ENCODE results near the gene SUN1. TPM values are rescaled to one million over a fixed set of nuclear protein-coding genes. Genes with fewer than 3 reads are reported as not detected.

Gene SUN1
- total RNA-seq, 1 experiment from 2014 or later = 158 TPM

GRCh38 chr7:860149-860548, 27.9 kb downstream of the SUN1 start:
- peak overlapping the region; percentile 52; the same call in 1 of the 2 replicates for H3K27ac Mint-ChIP-seq
- no peaks in the 10 kb centered on the region for H3K27me3 Mint-ChIP-seq (ENCODE audit: low read depth)
- TF ChIP-seq ZNF138 (CRISPR knock-in tag; conservative IDR thresholded peaks at IDR 0.05) (no peak), ATF1 (CRISPR knock-in tag; IDR thresholded peaks at IDR 0.05) (no peak), FOXJ3 (CRISPR knock-in tag; IDR thresholded peaks at IDR 0.05; ENCODE audit: borderline replicate concordance) (no peak), CREB1 (CRISPR knock-in tag; IDR thresholded peaks at IDR 0.05) (no peak), SMAD3 (CRISPR knock-in tag; IDR thresholded peaks at IDR 0.05; ENCODE audit: borderline replicate concordance) (no peak), PREB (CRISPR knock-in tag; IDR thresholded peaks at IDR 0.05; ENCODE audit: borderline replicate concordance) (no peak), ZNF425 (CRISPR knock-in tag; conservative IDR thresholded peaks at IDR 0.05) (no peak), AFF4 (CRISPR knock-in tag; IDR thresholded peaks at IDR 0.05; ENCODE audit: borderline replicate concordance) (no peak)
- POLR2A ChIA-PET = no interaction called here
- peaks cover 77% of the 10 kb centered on the region for H3K36me3 Mint-ChIP-seq
- H3K4me1 Mint-ChIP-seq = no peaks in the 10 kb centered on the region
- ATAC-seq (no peak), DNase-seq (ENCODE audit: low spot score) (no peak)
- H3K9me3 Mint-ChIP-seq = no peaks in the 10 kb centered on the region
- H3K4me3 Mint-ChIP-seq = no peak overlapping the region
- CTCF ChIA-PET = no interaction called here

GRCh38 chr7:861222-861621, 28.9 kb downstream of the SUN1 start:
- CTCF ChIA-PET = no interaction called here
- no peak for TF ChIP-seq ZNF532 (CRISPR knock-in tag; IDR thresholded peaks at IDR 0.05; ENCODE audit: borderline replicate concordance)
- TF ChIP-seq FOXP1 (CRISPR knock-in tag; IDR thresholded peaks at IDR 0.05; ENCODE audit: borderline replicate concordance) = no peak
- no peak for TF ChIP-seq CDX4 (CRISPR knock-in tag; IDR thresholded peaks at IDR 0.05; ENCODE audit: borderline replicate concordance)
- no peak for TF ChIP-seq GTF2I (CRISPR knock-in tag; conservative IDR thresholded peaks at IDR 0.05)
- no peak for TF ChIP-seq ARID4B (CRISPR knock-in tag; IDR thresholded peaks at IDR 0.05; ENCODE audit: borderline replicate concordance)
- TF ChIP-seq TEAD1 (CRISPR knock-in tag; IDR thresholded peaks at IDR 0.05) = no peak
- no peak for TF ChIP-seq STAT6 (CRISPR knock-in tag; conservative IDR thresholded peaks at IDR 0.05; ENCODE audit: low read depth)

More at GRCh38 chr7:861222-861621, 28.9 kb downstream of the SUN1 start:
- ATAC-seq (no peak), DNase-seq (ENCODE audit: low spot score) (no peak)
- Mint-ChIP-seq H3K4me3 (no peak overlapping the region), H3K27ac (no peak overlapping the region), H3K36me3 (peaks cover 78% of the 10 kb centered on the region), H3K4me1 (no peaks in the 10 kb centered on the region), H3K9me3 (no peaks in the 10 kb centered on the region), H3K27me3 (ENCODE audit: low read depth) (no peaks in the 10 kb centered on the region)
- POLR2A ChIA-PET = no interaction called here
